Jurkat, Clone E6-1 (cell line): ENCODE measurements around the gene MCUR1.
"Not testable (repeated sequence)": the region's sequence is repeated elsewhere in the genome, so short reads cannot be mapped to it uniquely, and the experiment has no call there.

Experiments used
- DNase-seq: peaks from one replicate; pipeline ENCODE4 v3.0.0-alpha.2; 2011; ENCODE audit warnings: low read depth, low spot score
- H3K4me3 ChIP-seq: 2 replicates; pipeline ENCODE4 v1.5.1; 2011; ENCODE audit warnings: mild to moderate bottlenecking, low read length, control low read depth, moderate library complexity

MCUR1 gene

GRCh38 chr6:13794184-13794583, 20.2 kb downstream of the MCUR1 start:
- DNase-seq = no peak
- no peak overlapping the region for H3K4me3 ChIP-seq

GRCh38 chr6:13789746-13790145, 24.6 kb downstream of the MCUR1 start:
- DNase-seq = no peak
- H3K4me3 ChIP-seq = no peak overlapping the region

GRCh38 chr6:13788820-13789219, 25.5 kb downstream of the MCUR1 start:
- no peak for DNase-seq
- H3K4me3 ChIP-seq = no peak overlapping the region

GRCh38 chr6:13787137-13787536, 27.2 kb downstream of the MCUR1 start:
- no peak for DNase-seq

GRCh38 chr6:13780162-13780561, 34.2 kb downstream of the MCUR1 start:
- DNase-seq, H3K4me3 ChIP-seq: not testable (repeated sequence)

More at GRCh38 chr6:13787137-13787536, 27.2 kb downstream of the MCUR1 start:
- H3K4me3 ChIP-seq = no peak overlapping the region

GRCh38 chr6:13778028-13778427, 36.3 kb downstream of the MCUR1 start:
- no peak overlapping the region for H3K4me3 ChIP-seq
- DNase-seq = no peak

GRCh38 chr6:13776602-13777001, 37.8 kb downstream of the MCUR1 start:
- no peak for DNase-seq
- H3K4me3 ChIP-seq = no peak overlapping the region

- DNase-seq, H3K4me3 ChIP-seq: not testable (repeated sequence)
These were observed 38.9 kb downstream of the MCUR1 start for GRCh38 chr6:13775466-13775865.

GRCh38 chr6:13772358-13773030, 41.9 kb downstream of the MCUR1 start:
- not testable (repeated sequence) for H3K4me3 ChIP-seq, DNase-seq

GRCh38 chr6:13769655-13770053, 44.7 kb downstream of the MCUR1 start:
- H3K4me3 ChIP-seq = no peak overlapping the region

GRCh38 chr6:13769034-13769654, 45.2 kb downstream of the MCUR1 start:
- no peak for DNase-seq
- no peak overlapping the region for H3K4me3 ChIP-seq

More at GRCh38 chr6:13769655-13770053, 44.7 kb downstream of the MCUR1 start:
- DNase-seq = no peak

GRCh38 chr6:13767121-13767808, 47.1 kb downstream of the MCUR1 start:
- H3K4me3 ChIP-seq = peak overlapping the region; percentile 9
- no peak for DNase-seq

- DNase-seq = peak; percentile 73
These were observed 48.1 kb downstream of the MCUR1 start for GRCh38 chr6:13766201-13766634.

GRCh38 chr6:13765570-13765969, 48.8 kb downstream of the MCUR1 start:
- peak; percentile 45 for DNase-seq
- H3K4me3 ChIP-seq = peak overlapping the region; percentile 34

More at GRCh38 chr6:13766201-13766634, 48.1 kb downstream of the MCUR1 start:
- peak overlapping the region; percentile 34 for H3K4me3 ChIP-seq

- no peak overlapping the region for H3K4me3 ChIP-seq
- DNase-seq = no peak
These were observed 49.4 kb downstream of the MCUR1 start for GRCh38 chr6:13764996-13765395.

GRCh38 chr6:13763740-13764381, 50.5 kb downstream of the MCUR1 start:
- no peak for DNase-seq
- no peak overlapping the region for H3K4me3 ChIP-seq

GRCh38 chr6:13762611-13763441, 51.5 kb downstream of the MCUR1 start:
- H3K4me3 ChIP-seq = peak overlapping the region; percentile 24
- peak; percentile 98 for DNase-seq

GRCh38 chr6:13761361-13762036, 52.9 kb downstream of the MCUR1 start:
- no peak overlapping the region for H3K4me3 ChIP-seq
- DNase-seq = no peak
